Spinal cord (tissue), 4 donors: ENCODE data around the gene DMRTC1B. TPM values are rescaled to one million over a fixed set of nuclear protein-coding genes. Genes with fewer than 3 reads are reported as not detected.

Experiments
- polyA plus RNA-seq, 2 donors: library from polyadenylated mRNA; unstranded; fragments of 120-200 nt; gene quantifications; one replicate each; pipeline ENCODE4 v1.2.1, GENCODE V29; 2013; ENCODE audit not compliant: insufficient read length in 2 of 2
- small RNA-seq: library from RNA; depleted of rRNA; stranded (forward); fragments of <200 nt; gene quantifications from one replicate; pipeline ENCODE3, GENCODE V24; 2014; ENCODE audit warnings: low replicate concordance
- total RNA-seq, 2 donors: library from RNA; depleted of rRNA in 1 of 2; stranded (reverse); fragments of 120-200 nt in 1 of 2; fragments of >200 nt in 1 of 2; gene quantifications; one replicate each; pipeline versions ENCODE4 v1.2.3 to v1.2.4, GENCODE V29; 2013 to 2014

Gene DMRTC1B
- total and polyA plus RNA-seq, 4 donors: 1.5 to 15.3 (median 8.1) TPM

Small RNA genes within 50 kb of the gene (small RNA-seq; reads per million reads assigned to genes)
- not detected for gene RNU1-112P

Other genes starting within 250 kb of the DMRTC1B start
- 10 to 100 TPM; 34.2 to 37.0 TPM for gene HDAC8, start 204.0 kb upstream of the DMRTC1B start, total RNA-seq
- 10 to 100 TPM; 30.6 to 35.7 TPM for gene HDAC8, start 204.0 kb upstream of the DMRTC1B start, polyA plus RNA-seq
- 1 to 10 TPM; 6.1 to 7.4 TPM for gene PHKA1, start 62.6 kb upstream of the DMRTC1B start, total RNA-seq
- 1 to 10 TPM; 7.5 to 9.3 TPM for gene PHKA1, start 62.6 kb upstream of the DMRTC1B start, polyA plus RNA-seq
- gene FAM236B, start 5.8 kb downstream of the DMRTC1B start, total RNA-seq: not detected
- gene FAM236B, start 5.8 kb downstream of the DMRTC1B start, polyA plus RNA-seq: not detected
- not detected for gene FAM236D, start 31.3 kb downstream of the DMRTC1B start, total RNA-seq
- gene FAM236D, start 31.3 kb downstream of the DMRTC1B start, polyA plus RNA-seq: not detected
- not detected for gene FAM236C, start 135.7 kb downstream of the DMRTC1B start, total RNA-seq
- not detected for gene FAM236C, start 135.7 kb downstream of the DMRTC1B start, polyA plus RNA-seq
- gene FAM236A, start 161.3 kb downstream of the DMRTC1B start, total RNA-seq: not detected
- gene FAM236A, start 161.3 kb downstream of the DMRTC1B start, polyA plus RNA-seq: 1 to 10 TPM; 1.8 TPM
- gene DMRTC1, start 166.9 kb downstream of the DMRTC1B start, total RNA-seq: under 1 TPM in 1 of 2 donors, not detected in 1; 0.55 TPM
- 1 to 10 TPM; 1.0 to 1.5 TPM for gene DMRTC1, start 166.9 kb downstream of the DMRTC1B start, polyA plus RNA-seq
- gene PABPC1L2B, start 226.0 kb downstream of the DMRTC1B start, total RNA-seq: 1 to 10 TPM in 1 of 2 donors, under 1 TPM in 1; 0.72 to 1.3 TPM
- gene PABPC1L2B, start 226.0 kb downstream of the DMRTC1B start, polyA plus RNA-seq: 10 to 100 TPM; 14.1 to 17.2 TPM